Measurements from ENCODE around the gene CASKIN1.
A peak's percentile ranks its signal among the peaks of the same experiment; 100 is the strongest.

Gene CASKIN1

DNA sequence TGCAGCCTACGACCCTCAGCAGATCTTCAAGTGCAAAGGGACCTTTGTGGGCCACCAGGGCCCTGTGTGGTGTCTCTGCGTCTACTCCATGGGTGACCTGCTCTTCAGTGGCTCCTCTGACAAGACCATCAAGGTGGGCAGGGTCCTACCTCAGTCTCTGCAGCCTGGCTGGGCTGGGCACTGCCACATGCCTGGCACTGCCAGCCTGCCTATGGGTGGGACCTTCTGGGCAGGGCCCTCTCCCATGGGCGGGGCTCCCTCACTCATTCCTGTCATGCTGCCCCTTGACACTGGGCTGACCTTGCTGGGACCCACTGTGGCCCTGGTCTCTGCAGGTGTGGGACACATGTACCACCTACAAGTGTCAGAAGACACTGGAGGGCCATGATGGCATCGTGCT is 22.5 kb downstream of the CASKIN1 start:
- no peak for DNase-seq (ENCODE audit: low spot score)

DNA sequence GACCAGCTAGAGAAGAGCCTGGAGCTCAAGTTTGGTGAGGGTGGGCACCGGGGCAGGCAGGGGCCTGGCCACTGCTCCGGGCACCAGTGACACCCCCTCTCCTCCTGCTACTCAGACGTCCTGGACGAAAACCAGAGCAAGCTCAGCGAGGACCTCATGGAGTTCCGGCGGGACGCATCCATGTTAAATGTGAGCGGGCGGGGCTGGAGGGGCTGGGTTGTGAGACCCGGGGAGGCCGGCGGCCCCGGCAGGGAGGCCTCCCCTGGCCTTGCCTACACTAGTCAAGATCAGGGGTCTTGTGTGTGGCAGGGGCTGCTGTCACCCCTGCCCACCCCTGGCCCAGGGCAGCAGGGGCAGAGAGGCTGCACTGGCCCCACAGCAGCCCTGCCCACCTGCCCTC is 23.0 kb downstream of the CASKIN1 start:
- DNase-seq (ENCODE audit: low spot score): no peak

DNA sequence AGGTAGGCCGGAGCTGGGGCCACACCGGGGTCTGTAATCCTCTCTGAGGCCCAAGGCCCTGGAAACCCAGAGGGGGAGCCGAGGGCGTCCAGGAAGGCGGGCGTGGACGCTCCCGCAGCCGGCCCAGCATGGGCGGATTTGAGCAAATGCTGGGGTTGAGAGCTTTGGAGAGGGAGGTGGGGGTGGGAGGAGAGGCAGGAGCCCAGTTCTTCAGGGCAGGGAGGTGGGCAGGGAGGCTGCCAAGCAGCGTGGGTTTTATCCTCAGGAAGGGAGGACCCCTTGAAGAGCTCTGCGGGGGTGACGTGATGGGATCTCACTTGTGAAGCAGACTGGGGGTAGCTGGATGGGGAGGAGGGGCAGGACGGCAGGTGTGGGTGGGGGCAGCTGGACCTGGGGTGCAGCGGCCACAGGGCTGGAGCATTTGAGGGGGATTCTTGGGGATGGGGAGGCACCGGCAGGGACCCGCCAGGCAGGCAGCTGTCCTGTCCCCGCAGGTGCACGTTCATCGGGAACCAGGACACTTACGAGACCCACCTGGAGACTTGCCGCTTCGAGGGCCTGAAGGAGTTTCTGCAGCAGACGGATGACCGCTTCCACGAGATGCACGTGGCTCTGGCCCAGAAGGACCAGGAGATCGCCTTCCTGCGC is 23.6 kb downstream of the CASKIN1 start:
- DNase-seq (ENCODE audit: low spot score): no peak

DNA sequence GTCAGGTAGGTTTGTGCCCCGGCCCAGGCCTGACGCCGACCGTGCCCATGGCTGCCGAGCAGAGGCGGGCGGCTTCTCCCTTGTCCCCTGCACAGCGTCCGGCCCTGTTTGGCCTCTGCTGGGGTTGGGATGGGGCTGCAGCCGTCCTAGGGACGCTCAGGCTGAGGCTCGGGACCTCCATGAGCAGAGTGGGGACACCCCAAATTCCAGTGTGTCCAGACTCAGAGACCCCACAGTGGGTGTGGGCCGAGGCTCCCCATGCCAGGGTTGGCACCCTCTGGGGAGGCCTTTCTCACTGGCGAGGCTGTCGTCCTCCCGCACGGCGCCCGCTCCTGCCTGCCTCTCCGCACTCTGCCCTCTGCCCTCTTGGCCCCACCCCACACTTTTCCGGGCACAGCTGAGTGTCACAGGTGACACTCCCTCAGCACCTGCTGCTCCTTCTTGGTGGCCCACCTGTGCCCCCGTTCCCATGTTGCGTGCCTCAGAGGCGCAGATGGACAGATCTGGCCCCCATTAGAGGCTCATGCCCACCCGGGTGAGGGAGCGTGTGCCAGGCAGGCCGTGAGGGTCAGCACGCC is 24.7 kb downstream of the CASKIN1 start:
- DNase-seq (ENCODE audit: low spot score): no peak

DNA sequence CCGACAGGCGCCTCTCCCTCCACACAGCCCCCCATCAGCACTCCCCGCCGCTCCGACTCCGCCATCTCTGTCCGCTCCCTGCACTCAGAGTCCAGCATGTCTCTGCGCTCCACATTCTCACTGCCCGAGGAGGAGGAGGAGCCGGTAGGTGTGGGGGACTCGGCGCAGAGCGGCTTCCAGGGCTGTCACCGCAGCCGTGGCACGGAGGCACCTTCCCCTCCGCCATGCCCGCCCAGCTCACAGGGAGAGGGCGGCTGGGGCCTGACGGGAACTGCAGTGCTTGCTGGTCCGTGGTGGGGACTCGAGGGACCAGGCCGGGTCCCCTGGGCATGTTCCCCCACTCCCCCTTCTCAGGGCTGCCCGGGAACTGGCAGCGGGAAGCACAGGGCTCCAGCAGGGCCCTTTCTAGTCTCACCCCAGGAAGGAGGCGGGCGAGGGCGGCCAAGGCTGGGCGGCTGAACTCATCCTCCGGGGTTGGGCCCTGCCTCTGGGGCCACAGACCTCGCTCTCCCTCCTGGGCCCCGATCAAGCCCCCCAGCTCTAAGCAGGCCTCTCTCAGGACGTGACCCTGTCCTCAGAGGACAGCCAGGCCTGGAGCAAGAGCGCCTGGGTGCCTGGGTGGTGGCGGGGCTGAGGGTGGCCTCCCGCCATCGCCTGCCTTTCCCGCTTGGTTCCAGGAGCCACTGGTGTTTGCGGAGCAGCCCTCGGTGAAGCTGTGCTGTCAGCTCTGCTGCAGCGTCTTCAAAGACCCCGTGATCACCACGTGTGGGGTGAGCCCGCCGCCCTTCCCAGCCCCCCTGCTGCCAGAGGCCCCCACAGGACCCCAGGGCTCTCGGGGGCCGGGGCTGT is 25.6 kb downstream of the CASKIN1 start:
- no peak for DNase-seq (ENCODE audit: low spot score)

DNA sequence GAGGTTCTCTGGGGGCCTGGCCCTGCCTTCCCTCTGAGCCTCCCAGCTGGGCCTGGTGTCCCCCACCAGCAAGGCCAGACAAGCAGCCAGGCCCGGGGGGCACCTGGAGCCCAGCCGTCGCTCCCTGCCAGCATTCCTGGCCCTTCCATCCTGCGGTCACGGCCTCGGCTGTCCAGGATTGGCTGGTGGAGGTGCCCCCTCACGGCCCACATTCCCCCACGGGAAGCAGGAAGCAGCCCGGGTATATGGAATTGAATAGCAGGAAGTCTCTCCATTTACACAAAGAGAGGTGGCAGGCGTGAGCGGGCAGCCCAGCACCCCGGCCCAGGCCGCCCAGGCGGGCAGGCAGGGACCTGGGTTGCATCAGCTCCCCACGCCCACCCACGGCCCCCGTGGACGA is 26.3 kb downstream of the CASKIN1 start:
- no peak for DNase-seq (ENCODE audit: low spot score)

DNA sequence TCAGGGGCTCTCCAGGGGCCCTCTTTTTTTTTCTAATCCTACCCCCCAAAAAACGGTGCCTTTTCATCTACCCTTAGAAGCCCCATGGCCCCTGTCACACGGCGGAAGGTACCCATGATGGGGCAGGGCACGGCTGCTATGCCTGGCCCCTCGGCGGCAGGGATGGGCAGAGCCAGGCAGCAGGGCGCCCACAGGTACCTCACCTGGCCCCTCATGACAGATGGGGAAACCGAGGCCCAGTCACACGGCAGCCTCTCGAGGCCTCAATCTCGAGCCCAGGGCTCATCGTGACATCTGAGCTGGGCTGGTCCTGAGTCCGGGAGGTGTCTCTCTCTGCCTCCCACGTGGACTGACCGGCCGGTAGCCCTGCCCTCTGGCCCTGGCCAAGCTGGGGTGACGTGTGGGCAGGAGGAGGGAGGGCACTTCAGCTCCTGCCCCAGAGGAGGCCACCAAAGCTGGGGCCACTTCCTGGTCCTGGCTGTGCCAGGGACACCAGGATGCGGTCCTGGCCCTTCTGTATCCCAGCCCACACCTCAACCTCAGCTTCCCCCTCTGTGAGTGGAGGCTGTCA is 29.3 kb downstream of the CASKIN1 start:
- DNase-seq (ENCODE audit: low spot score): no peak

DNA sequence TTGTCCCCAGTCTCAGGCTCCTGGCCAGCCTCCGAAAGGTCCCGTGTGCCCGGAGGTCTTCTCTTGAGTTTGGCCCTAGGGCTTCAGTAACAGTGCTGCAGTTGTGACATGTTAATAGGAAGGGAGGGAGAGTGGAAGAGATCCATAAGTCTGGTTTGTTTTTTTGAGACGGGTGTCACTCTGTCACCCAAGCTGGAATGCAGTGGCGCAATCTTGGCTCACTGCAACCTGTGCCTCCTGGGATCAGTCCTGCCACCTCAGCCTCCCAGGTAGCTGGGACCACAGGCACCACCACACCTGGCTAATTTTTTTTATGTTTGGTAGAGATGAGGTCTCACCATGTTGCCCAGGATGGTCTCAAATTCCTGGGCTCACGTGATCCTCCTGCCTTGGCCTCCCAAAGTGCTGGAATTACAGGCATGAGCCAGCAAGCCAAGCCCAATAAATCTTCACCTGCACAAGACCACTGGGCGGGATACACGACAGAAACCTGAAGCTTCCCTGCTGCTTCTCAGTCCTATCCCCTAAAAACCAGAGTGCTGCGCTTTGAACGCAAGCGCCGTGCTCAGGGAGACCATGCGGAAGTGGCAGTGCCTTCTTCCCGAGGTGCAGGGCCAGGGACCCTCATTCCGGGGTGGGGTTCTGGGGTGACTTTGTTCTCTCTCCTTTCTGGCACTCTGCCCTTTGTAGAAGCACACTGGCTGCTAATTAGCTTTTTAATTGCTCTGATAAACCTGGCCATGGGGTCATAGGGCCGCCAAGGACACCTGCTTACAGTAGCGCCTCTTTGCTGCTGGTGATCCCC is 29.9 kb downstream of the CASKIN1 start:
- DNase-seq (ENCODE audit: low spot score): no peak

DNA sequence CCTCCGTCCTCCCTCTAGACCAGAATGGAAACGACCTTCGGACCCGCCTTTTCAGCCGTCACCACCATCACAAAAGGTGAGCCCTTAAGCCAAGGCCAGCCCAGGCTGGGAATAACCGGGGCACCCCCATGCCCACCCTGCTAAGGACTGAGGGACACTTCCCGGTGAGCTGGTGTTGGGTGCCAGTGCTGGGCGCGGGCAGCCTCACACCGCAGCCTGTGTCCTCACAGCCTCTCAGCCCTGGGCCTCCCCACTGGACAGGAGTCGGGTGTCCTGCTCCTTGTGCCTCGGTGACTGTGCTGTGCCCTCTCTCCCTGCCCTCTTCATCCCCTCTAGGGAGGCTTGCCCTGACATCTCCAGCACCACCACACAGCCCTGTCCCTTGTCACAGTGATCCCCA is 30.5 kb downstream of the CASKIN1 start:
- no peak for DNase-seq (ENCODE audit: low spot score)

DNA sequence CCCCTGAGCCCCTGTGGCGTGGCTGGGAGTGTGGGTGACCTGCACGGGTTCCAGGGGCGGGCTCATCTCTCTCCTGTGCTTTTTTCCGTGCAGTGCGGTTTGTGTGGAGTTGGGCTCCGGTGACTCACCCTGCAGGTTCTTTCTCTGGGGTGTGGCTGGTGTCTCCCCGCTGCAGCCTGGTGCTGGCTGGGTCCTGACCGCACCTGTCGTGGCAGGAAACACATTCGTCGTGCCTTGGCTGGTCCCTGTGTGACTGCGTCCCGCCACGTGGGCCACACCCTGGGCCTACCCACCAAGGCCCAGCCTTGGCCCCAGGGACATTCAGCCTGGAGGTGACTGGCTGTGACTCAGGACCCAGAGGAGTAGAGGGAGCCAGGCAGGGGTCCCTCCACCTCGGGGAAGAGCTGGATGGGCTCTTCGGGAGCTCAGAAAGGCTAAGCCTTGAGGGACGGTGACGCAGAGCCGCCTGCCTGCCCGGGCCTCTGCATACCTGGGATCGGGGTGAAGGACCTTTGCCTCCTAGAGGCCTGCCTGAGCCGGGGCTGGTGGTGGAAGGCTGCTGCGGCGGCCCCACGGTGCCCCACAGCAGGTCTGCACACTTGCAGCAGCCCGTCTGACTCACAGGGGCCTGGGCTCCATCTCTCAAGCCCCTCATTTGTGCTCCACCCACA is 33.1 kb downstream of the CASKIN1 start:
- no peak for DNase-seq (ENCODE audit: low spot score)

DNA sequence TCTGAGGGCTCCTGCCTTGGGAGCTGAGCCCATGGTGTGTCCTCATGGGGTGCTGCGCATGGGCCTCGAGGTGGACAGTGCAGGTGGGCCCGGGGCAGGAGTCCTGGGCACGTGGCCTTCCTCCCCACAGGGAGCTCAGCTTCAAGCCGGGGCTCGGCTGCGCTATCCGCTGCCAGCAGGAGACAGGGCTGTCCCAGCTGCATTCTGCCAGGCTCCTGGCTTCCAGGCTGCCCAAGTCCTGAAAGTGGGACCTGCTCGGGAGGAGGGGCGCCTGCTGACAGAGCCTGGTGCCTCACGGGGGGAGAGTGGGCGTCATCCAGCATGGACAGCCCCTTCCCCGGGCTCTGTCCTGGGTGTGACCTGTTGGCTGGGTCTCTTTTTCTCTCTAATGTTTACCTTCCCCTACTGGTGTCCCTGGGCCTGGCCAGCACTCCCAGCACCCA is 33.7 kb downstream of the CASKIN1 start:
- DNase-seq (ENCODE audit: low spot score): no peak

DNA sequence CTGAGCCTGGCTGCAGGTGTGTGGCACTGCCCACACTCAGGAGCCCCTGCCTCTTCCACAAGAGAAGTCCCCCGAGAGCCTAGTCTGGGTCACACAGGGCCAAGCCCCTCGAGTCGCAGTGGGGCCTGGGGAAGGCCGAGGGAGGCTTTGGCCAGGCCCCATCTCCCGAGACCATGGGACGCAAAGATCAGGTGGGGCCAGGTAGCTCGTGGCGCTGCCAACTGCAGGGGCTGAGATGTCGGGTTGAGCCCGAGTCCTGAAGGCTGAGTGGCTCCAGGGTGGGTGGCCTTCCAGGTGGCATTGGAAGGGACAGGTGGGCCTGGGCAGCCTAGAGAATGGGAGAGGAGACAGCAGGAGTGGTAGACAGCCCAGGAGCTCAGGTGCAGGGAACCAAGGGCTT is 34.5 kb downstream of the CASKIN1 start:
- no peak for DNase-seq (ENCODE audit: low spot score)

DNA sequence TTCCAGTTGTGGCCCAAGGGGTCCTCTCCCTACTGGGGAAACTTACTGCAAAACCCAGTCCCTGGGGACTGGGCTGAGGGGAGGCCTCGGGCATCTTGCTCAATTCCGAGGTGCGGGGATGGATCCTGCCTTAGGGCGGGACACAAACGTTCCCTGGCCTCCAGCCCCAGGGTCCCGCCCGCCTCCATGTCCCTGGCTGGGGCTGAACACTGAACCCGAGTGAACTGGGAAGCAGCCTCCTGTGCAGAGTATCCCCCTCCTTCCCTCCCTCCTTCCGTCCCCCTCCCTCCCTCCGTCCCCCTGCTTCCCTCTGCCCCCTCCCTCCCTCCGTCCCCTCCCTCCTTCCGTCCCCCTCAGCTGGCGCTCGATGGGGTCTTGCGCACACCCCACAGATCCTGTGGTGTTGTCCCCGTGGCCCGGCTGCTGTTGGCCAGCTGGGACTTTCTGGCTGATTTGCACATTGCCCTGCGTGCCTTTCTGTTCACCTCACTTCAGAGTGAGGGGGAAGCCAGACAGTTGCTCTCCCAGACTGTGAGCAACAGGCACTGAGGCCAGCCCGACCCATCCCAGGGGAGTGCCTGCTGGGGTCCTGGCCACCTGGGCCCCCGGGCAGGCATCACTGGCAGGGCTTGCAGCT is 35.4 kb downstream of the CASKIN1 start:
- DNase-seq (ENCODE audit: low spot score): no peak

DNA sequence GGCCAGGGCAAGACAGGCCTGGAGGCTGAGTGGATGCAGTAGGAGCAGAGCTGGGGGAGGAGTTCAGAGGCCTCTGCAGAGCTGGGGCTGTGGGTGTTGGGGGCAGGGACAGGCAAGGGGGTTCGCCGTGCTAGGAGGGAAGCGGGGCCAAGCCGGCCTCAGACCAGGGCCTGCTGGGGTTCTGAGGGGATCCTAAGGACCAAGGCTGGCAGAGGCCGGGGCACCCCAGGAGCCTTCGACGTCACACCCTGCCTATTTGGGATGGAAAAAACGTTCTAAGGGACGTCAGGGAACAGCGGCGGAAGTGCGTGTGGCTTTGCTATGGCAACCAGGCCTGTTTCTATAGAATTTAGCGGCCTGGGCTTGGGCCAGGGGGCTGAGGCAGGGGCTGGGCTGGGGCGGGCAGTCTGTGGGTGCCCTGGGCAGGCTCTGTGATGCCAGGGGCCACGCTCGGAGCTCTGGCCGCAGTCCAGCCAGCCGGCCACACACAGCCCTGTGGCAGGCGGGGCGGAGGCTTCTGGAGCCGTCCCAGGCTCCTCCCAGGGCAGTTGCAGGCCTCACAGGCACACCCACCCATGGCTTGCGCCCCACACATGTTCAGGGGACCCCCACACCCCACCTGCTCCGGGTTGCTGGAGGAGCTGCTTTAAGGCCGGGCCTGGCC is 37.1 kb downstream of the CASKIN1 start:
- DNase-seq (ENCODE audit: low spot score): no peak

DNA sequence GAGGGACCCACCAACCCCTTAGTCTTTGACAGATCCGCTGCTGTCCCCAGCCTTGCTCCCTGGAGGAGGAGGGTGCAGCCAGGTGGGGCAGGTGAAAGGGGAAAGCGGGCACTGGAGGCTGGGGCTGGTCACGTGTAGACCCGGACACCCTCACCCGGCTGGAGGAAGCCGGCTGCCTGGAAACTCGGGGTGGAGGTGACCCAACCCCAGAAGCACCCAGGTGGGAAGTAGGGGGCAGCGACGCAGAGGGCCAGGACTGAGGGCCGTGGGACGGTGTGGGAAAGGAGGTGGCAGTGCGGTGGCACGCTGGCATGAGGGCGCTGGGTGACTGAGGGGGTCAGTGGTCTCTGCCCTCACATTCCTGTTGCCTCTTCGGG is 38.2 kb downstream of the CASKIN1 start:
- DNase-seq (ENCODE audit: low spot score): no peak

DNA sequence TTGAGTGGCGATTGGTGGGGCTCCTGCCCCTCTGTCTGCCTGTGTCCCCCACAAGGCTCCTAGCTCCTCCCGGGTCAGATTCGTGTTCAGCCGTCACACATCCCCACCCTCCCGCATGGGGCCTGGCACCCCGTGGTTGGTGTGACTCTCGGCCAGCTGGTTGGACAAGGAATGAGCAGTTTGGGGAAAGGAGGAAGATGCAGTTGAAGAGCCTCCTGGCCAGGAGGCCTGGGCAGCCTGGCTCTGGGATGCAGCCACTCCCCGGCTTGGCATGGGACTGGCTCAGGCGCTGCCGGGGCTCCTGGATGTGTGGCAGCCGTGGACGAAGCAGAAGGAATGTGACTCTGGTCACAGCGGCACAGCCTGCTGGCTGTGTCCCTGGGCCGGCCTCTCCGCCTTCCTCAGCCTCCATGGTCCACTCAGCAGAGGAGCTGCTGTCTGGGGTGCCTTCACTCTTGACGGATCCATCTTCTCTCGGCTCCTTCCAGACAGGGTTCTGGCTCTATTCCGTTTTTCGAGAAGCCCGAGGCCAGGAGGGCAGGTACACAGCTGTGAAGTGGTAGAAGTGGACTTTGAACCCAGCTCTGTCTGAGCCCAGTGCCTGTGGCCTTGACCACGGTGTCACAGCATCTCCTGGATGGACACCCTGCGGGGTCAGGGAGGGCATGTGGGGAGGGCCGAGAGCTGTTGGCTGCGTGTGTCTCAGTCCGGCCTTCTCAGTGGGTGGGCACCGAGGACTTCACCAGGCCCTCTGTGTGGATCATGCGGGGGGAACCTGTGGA is 38.7 kb downstream of the CASKIN1 start:
- DNase-seq (ENCODE audit: low spot score): peak; percentile 93

DNA sequence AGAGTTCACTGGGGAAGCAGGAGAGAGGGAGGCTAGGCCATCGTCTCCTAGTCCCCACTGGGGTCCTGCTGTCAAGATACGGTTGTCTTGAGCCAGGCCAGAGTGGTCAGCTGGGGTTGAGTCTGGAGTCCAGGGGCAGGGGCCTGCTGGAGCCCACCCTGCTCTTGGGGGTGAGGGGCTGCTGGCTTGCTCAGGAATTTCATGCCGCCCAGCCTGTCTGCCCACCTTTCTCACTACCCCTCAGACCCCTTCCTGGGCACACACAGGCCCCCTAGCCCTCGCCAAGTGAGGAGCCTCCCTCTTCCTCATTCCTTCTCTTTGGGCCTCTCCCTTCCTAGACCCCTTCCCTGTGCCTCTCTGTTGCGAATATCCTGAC is 39.6 kb downstream of the CASKIN1 start:
- no peak for DNase-seq (ENCODE audit: low spot score)

DNA sequence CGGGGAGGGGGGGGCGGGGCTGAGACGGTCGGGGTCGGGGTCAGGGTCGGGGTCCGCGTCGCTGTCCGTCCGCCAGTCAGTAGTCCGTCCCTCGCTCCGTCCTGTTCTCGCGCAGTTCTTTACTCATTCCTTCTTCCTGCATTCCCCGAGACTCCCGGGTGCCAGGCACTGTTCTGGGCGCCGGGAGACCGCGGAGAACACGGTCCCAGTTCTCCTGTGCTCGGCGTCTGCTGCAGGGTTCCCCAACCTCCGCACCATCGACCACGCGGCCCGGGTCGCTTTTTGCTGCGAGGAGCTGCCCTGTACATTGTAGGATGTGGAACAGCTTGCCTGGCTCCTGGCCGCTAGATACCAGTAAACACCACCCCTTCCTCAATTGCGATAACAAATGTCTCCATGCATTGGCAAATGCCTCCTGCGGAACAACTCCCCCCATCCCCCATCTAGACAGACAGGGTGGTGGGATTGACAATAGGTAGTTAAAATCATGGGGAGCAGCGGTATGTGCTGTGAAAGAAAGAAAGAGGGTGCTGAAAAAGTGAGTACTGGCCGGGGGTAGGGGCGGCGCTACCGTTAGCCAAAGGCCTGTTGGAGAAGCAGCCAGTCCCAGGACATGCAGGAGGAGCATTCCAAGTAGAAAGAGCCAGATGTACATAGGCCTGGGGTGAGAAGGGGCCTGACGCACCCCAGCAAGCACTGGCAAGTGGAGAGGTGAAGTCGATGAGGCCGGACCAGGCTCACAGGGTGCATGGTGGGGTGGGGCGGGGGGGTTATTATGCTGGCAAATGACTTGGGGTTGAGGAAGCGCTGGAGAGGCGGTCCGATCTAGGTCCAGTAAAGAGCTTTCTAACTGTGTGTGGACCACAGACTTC is 40.2 kb downstream of the CASKIN1 start:
- no peak for DNase-seq (ENCODE audit: low spot score)
